GM19324 (cell line): ENCODE measurements around the gene GNAQ.
"Not testable (repeated sequence)": the region's sequence is repeated elsewhere in the genome, so short reads cannot be mapped to it uniquely, and the experiment has no call there.

Experiments
- ATAC-seq: cut with Tn5 transposase; IDR thresholded peaks from one replicate; pipeline ENCODE4 v1.9.1; 2021; ENCODE audit warnings: mild to moderate bottlenecking, moderate library complexity; ENCODE audit not compliant: unreplicated experiment, low FRiP score

GNAQ gene

GRCh38 chr9:77803423-77803822, 228.2 kb downstream of the GNAQ start:
- no peak for ATAC-seq

GRCh38 chr9:77802515-77803293, 228.9 kb downstream of the GNAQ start:
- no peak for ATAC-seq

GRCh38 chr9:77802064-77802463, 229.5 kb downstream of the GNAQ start:
- no peak for ATAC-seq

GRCh38 chr9:77800924-77801551, 230.6 kb downstream of the GNAQ start:
- ATAC-seq = no peak

GRCh38 chr9:77798140-77798539, 233.5 kb downstream of the GNAQ start:
- ATAC-seq = no peak

- ATAC-seq = no peak
Observed at GRCh38 chr9:77794985-77795384, 236.6 kb downstream of the GNAQ start.

GRCh38 chr9:77793849-77794248, 237.8 kb downstream of the GNAQ start:
- no peak for ATAC-seq

GRCh38 chr9:77789891-77790290, 241.7 kb downstream of the GNAQ start:
- ATAC-seq = no peak

GRCh38 chr9:77785341-77785740, 246.3 kb downstream of the GNAQ start:
- ATAC-seq = no peak

GRCh38 chr9:77783518-77783917, 248.1 kb downstream of the GNAQ start:
- no peak for ATAC-seq

GRCh38 chr9:77779010-77779409, 252.6 kb downstream of the GNAQ start:
- no peak for ATAC-seq

GRCh38 chr9:77773381-77773780, 258.2 kb downstream of the GNAQ start:
- ATAC-seq = no peak

GRCh38 chr9:77772646-77773045, 259.0 kb downstream of the GNAQ start:
- ATAC-seq = no peak

GRCh38 chr9:77771171-77771570, 260.4 kb downstream of the GNAQ start:
- no peak for ATAC-seq

GRCh38 chr9:77770340-77770739, 261.3 kb downstream of the GNAQ start:
- ATAC-seq = no peak

- ATAC-seq = no peak
Observed at GRCh38 chr9:77769246-77769645, 262.4 kb downstream of the GNAQ start.

GRCh38 chr9:77766587-77766986, 265.0 kb downstream of the GNAQ start:
- ATAC-seq = no peak

GRCh38 chr9:77765781-77766259, 265.8 kb downstream of the GNAQ start:
- ATAC-seq = no peak

- ATAC-seq = no peak
Observed at GRCh38 chr9:77764894-77765780, 266.5 kb downstream of the GNAQ start.

GRCh38 chr9:77763566-77763965, 268.0 kb downstream of the GNAQ start:
- ATAC-seq = no peak

GRCh38 chr9:77760919-77761318, 270.7 kb downstream of the GNAQ start:
- not testable (repeated sequence) for ATAC-seq
